Endodermal cell (in vitro differentiated cells): ENCODE measurements around the gene PTH2. TPM values are rescaled to one million over a fixed set of nuclear protein-coding genes. Genes with fewer than 3 reads are reported as not detected.
A peak's percentile ranks its signal among the peaks of the same experiment; 100 is the strongest.

ENCODE experiments used
- DNase-seq: peaks from one replicate; pipeline ENCODE4 v3.0.0-alpha.2; 2017
- H3K27ac ChIP-seq: 2 replicates; pipeline ENCODE4 v1.5.1; 2013; ENCODE audit warnings: mild to moderate bottlenecking, low read depth, low read length, moderate library complexity
- H3K27me3 ChIP-seq: 2 replicates; pipeline ENCODE4 v1.6.1; 2013; ENCODE audit warnings: mild to moderate bottlenecking, low read length, moderate library complexity; ENCODE audit not compliant: insufficient read depth, control insufficient read depth, poor library complexity, severe bottlenecking
- H3K36me3 ChIP-seq: 2 replicates; pipeline ENCODE4 v1.7.0; 2013; ENCODE audit warnings: mild to moderate bottlenecking, low read length, moderate library complexity; ENCODE audit not compliant: control insufficient read depth, insufficient read depth
- H3K4me1 ChIP-seq: one replicate; pipeline ENCODE4 v1.7.0; 2013; ENCODE audit warnings: low read length; ENCODE audit not compliant: control insufficient read depth, insufficient read depth
- H3K4me3 ChIP-seq: 2 replicates; pipeline ENCODE4 v1.5.1; 2013; ENCODE audit warnings: mild to moderate bottlenecking, low read length, moderate library complexity
- H3K9ac ChIP-seq: 2 replicates; pipeline ENCODE4 v1.6.1; 2013; ENCODE audit warnings: mild to moderate bottlenecking, low read length, moderate library complexity; ENCODE audit not compliant: poor library complexity, severe bottlenecking; ENCODE audit errors: extremely low read depth
- H3K9me3 ChIP-seq: 2 replicates; pipeline ENCODE4 v1.6.1; 2013; ENCODE audit warnings: mild to moderate bottlenecking, low read length, moderate library complexity; ENCODE audit not compliant: control insufficient read depth
- H3K27ac Mint-ChIP-seq: 2 replicates; pipeline ENCODE4 v1.8.0; 2020; ENCODE audit warnings: mixed read lengths
- H3K27me3 Mint-ChIP-seq: 2 replicates; pipeline ENCODE4 v1.8.0; 2021; ENCODE audit warnings: mild to moderate bottlenecking, mixed read lengths; ENCODE audit not compliant: insufficient read depth
- H3K36me3 Mint-ChIP-seq: 2 replicates; pipeline ENCODE4 v1.8.0; 2020; ENCODE audit warnings: low read depth, mixed read lengths
- H3K4me1 Mint-ChIP-seq: 2 replicates; pipeline ENCODE4 v1.8.0; 2020; ENCODE audit warnings: mixed read lengths
- H3K4me3 Mint-ChIP-seq: 2 replicates; pipeline ENCODE4 v1.8.0; 2020; ENCODE audit warnings: mild to moderate bottlenecking, moderate library complexity, mixed read lengths
- H3K9me3 Mint-ChIP-seq: 2 replicates; pipeline ENCODE4 v1.8.0; 2020; ENCODE audit warnings: mild to moderate bottlenecking, mixed read lengths
- CTCF ChIP-seq: fragments of 200-600 bp; sonication (generic); conservative IDR thresholded peaks from 2 replicates; pipeline ENCODE4 v1.5.0; 2021; ENCODE audit warnings: antibody characterized with exemption, mild to moderate bottlenecking
- WGBS, 2 experiments: methylation state at CpG; one replicate each; pipeline versions ENCODE4 v1.1.5 to v1.1.7; 2013; ENCODE audit warnings: missing lambda C conversion rate in 2 of 2, mixed read lengths in 1 of 2; ENCODE audit not compliant: insufficient coverage in 1 of 2, insufficient read length in 1 of 2; 5-methylcytosine and 5-hydroxymethylcytosine counted together
- total RNA-seq, 2 donors: library from RNA; stranded (reverse); fragmentation: NEBNext Ultra II Directional in 1 of 2; extraction: Animal tissue kit (Norgen Biotek cat#: 25700) in 1 of 2; gene quantifications; 2 replicates in 1 of 2; 3 replicates in 1 of 2; pipeline ENCODE4 v1.2.1, GENCODE V29; 2021

The PTH2 gene
- total RNA-seq, 2 donors from 2014 or later: not detected

GRCh38 chr19:49415810-49416200, 7.4 kb downstream of the PTH2 start:
- no peaks in the 10 kb centered on the region for H3K36me3 Mint-ChIP-seq
- no peak overlapping the region for H3K4me3 Mint-ChIP-seq
- Histone ChIP-seq H3K27me3 (peaks cover 29% of the 10 kb centered on the region), H3K9me3 (no peaks in the 10 kb centered on the region), H3K9ac (no peak overlapping the region), H3K4me3 (no peak overlapping the region), H3K36me3 (no peaks in the 10 kb centered on the region), H3K27ac (no peak overlapping the region), H3K4me1 (no peaks in the 10 kb centered on the region)
- WGBS, 2 experiments: 98 to 100% methylated on average over 2 of the region's 2 CpGs
- no peak for TF ChIP-seq CTCF
- H3K27ac Mint-ChIP-seq: no peak overlapping the region
- DNase-seq: no peak
- H3K4me1 Mint-ChIP-seq: peaks cover 10% of the 10 kb centered on the region
- peaks cover 30% of the 10 kb centered on the region for H3K27me3 Mint-ChIP-seq
- no peaks in the 10 kb centered on the region for H3K9me3 Mint-ChIP-seq

GRCh38 chr19:49415102-49415809, 8.0 kb downstream of the PTH2 start:
- Histone ChIP-seq H3K4me3 (no peak overlapping the region), H3K9ac (no peak overlapping the region), H3K4me1 (no peaks in the 10 kb centered on the region), H3K27ac (no peak overlapping the region), H3K9me3 (no peaks in the 10 kb centered on the region), H3K27me3 (peaks cover 24% of the 10 kb centered on the region), H3K36me3 (no peaks in the 10 kb centered on the region)
- H3K36me3 Mint-ChIP-seq: no peaks in the 10 kb centered on the region
- H3K27me3 Mint-ChIP-seq: peaks cover 25% of the 10 kb centered on the region
- 83 to 86% methylated on average over 7 to 15 of the region's 15 CpGs for WGBS, 2 experiments
- peaks cover 10% of the 10 kb centered on the region for H3K4me1 Mint-ChIP-seq
- H3K9me3 Mint-ChIP-seq: no peaks in the 10 kb centered on the region
- H3K27ac Mint-ChIP-seq: no peak overlapping the region
- TF ChIP-seq CTCF: no peak
- no peak for DNase-seq
- no peak overlapping the region for H3K4me3 Mint-ChIP-seq

GRCh38 chr19:49414256-49414655, 9.0 kb downstream of the PTH2 start:
- peaks cover 14% of the 10 kb centered on the region for H3K27me3 ChIP-seq
- no peak overlapping the region for H3K4me3 Mint-ChIP-seq
- no peaks in the 10 kb centered on the region for H3K9me3 Mint-ChIP-seq
- TF ChIP-seq CTCF: no peak
- no peaks in the 10 kb centered on the region for H3K9me3 ChIP-seq
- 87 to 94% methylated on average over 3 of the region's 3 CpGs for WGBS, 2 experiments
- peak overlapping the region; percentile 25 for H3K27ac Mint-ChIP-seq
- DNase-seq: no peak
- H3K36me3 Mint-ChIP-seq: no peaks in the 10 kb centered on the region
- H3K27me3 Mint-ChIP-seq: peaks cover 16% of the 10 kb centered on the region
- H3K4me1 ChIP-seq: no peaks in the 10 kb centered on the region
- H3K36me3 ChIP-seq: no peaks in the 10 kb centered on the region
- H3K9ac ChIP-seq: no peak overlapping the region
- H3K27ac ChIP-seq: no peak overlapping the region
- H3K4me1 Mint-ChIP-seq: peaks cover 10% of the 10 kb centered on the region
- no peak overlapping the region for H3K4me3 ChIP-seq
